GM12892 (cell line): ENCODE data around the gene CCDC127.
"Not testable (repeated sequence)": the region's sequence is repeated elsewhere in the genome, so short reads cannot be mapped to it uniquely, and the experiment has no call there.

Experiments used
- POLR2A ChIP-seq: IDR thresholded peaks from 2 replicates; pipeline ENCODE4 v1.6.1; 2011; ENCODE audit warnings: low read depth, low read length, control low read depth
- POLR2AphosphoS5 ChIP-seq: IDR thresholded peaks from 2 replicates; pipeline ENCODE4 v1.6.1; 2011; ENCODE audit warnings: low read depth, low read length, control low read depth
- TAF1 ChIP-seq: IDR thresholded peaks from 2 replicates; pipeline ENCODE4 v1.6.1; 2011; ENCODE audit warnings: low read depth, mild to moderate bottlenecking, control low read depth, low read length, borderline replicate concordance

DNA sequence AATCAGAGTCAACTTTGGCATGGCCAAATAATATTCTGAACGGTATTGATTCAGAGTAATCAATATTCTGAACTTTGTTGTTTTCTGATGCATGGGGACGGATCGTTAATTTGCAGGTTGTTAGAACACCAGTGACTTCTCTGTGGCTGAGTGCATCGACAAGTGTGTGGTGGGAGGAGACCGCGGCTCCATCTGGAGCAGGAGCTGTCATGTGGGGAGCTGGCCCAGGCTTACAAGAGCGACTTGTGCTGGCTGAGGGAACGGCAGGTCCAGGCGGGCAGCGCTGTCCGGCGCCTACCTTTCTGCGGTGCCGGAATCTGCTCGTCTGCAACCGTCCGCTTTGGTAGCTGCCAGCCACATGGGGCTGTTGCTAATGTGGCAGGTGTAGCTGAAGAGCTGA, 9.4 kb upstream of the CCDC127 start:
- TF ChIP-seq POLR2AphosphoS5, POLR2A, TAF1: not testable (repeated sequence)
